KG1 (cell line): ENCODE data around the gene RNU7-1.

Experiments used
- DNase-seq: peaks from one replicate; lab custom pipeline; 2025; lab: John Stamatoyannopoulos, UW

RNU7-1 gene

GRCh38 chr12:6917491-6918231 lies 26.0 kb upstream of the RNU7-1 start:
- DNase-seq, result no peak

GRCh38 chr12:6919588-6919987 lies 24.0 kb upstream of the RNU7-1 start:
- DNase-seq, result no peak

GRCh38 chr12:6921539-6921938 lies 22.1 kb upstream of the RNU7-1 start:
- no peak for DNase-seq

- DNase-seq, result no peak
Measured at GRCh38 chr12:6921996-6922946, 21.3 kb upstream of the RNU7-1 start.

- no peak for DNase-seq
Measured at GRCh38 chr12:6923003-6923732, 20.4 kb upstream of the RNU7-1 start.

GRCh38 chr12:6923851-6924250 lies 19.8 kb upstream of the RNU7-1 start:
- DNase-seq, result no peak

- no peak for DNase-seq
Measured at GRCh38 chr12:6925239-6925539, 18.4 kb upstream of the RNU7-1 start.

GRCh38 chr12:6925540-6926279 lies 17.9 kb upstream of the RNU7-1 start:
- no peak for DNase-seq

GRCh38 chr12:6927379-6928021 lies 16.1 kb upstream of the RNU7-1 start, which contains the start of gene ATN1:
TSS of gene ATN1 (plus strand) at chr12:6927959. CDS start at chr12:6934002, 6,043 bp downstream.
- no peak for DNase-seq

GRCh38 chr12:6928022-6928702 lies 15.5 kb upstream of the RNU7-1 start:
- DNase-seq, result no peak

GRCh38 chr12:6928703-6929407 lies 14.8 kb upstream of the RNU7-1 start:
- DNase-seq, result no peak

- DNase-seq, result no peak
Measured at GRCh38 chr12:6929466-6930452, 13.9 kb upstream of the RNU7-1 start.

- no peak for DNase-seq
Measured at GRCh38 chr12:6932766-6933165, 10.8 kb upstream of the RNU7-1 start.

- no peak for DNase-seq
Measured at GRCh38 chr12:6934110-6934509, 9.5 kb upstream of the RNU7-1 start.

GRCh38 chr12:6935371-6936193 lies 8.0 kb upstream of the RNU7-1 start:
- no peak for DNase-seq

GRCh38 chr12:6936194-6936635 lies 7.4 kb upstream of the RNU7-1 start:
- DNase-seq, result no peak

- no peak for DNase-seq
Measured at GRCh38 chr12:6936636-6937480, 6.8 kb upstream of the RNU7-1 start.
